ENCODE measurements around the gene COPG1. TPM values are rescaled to one million over a fixed set of nuclear protein-coding genes. Genes with fewer than 3 reads are reported as not detected.

COPG1 gene
- total and polyA plus RNA-seq, 2 donors from 2014 or later, result 107 to 173 TPM

GRCh38 chr3:129205109-129205832 is 44.1 kb upstream of the COPG1 start:
- Histone ChIP-seq H3K9me3 (ENCODE audit: control insufficient read depth in 2 of 3, insufficient read depth in 1 of 3, low read length in 3 of 3) (no peaks in the 10 kb centered on the region), H3K4me3 (ENCODE audit: low read length in 3 of 3) (no peak overlapping the region), H3K4me1 (ENCODE audit: control insufficient read depth in 2 of 3, insufficient read depth in 2 of 3, low read depth in 1 of 3, low read length in 3 of 3) (no peaks in the 10 kb centered on the region), H3K36me3 (ENCODE audit: control insufficient read depth in 2 of 3, insufficient read depth in 3 of 3, low read length in 3 of 3) (no peaks in the 10 kb centered on the region), H3K27me3 (ENCODE audit: control insufficient read depth, insufficient read depth, low read length) (no peaks in the 10 kb centered on the region), H3K27ac (ENCODE audit: low read depth in 2 of 2, low read length in 2 of 2) (no peak overlapping the region), H3K9ac (ENCODE audit: low read length in 3 of 3) (no peak overlapping the region)
- FAIRE-seq (no peak), DNase-seq (no peak)
- intact Hi-C loops (cut with DNase I), result no loop called here
- TF ChIP-seq CTCF (IDR thresholded peaks at IDR 0.05; ENCODE audit: borderline replicate concordance, extremely low read depth, insufficient read depth), result no peak

DNA sequence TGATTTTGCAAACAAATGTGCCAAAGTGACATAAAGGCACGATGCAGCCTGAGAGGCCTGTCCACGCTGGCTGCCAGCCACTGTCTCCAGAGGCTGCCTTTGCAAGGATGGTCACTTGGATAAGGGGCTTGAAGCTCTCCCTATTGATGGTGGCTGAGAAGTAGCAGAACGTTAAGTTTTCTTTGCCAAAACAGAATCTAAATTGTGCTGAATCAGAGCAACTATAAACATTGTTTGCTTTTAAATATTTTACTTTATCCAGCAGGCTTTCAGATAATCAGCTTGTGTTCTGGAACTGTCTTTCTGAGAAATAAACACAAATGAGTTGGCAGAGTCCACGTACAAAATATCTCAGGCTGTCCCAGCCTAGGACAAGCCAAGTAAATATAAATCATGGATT is 41.9 kb upstream of the COPG1 start:
- intact Hi-C loops (cut with DNase I), result no loop called here
- no peaks in the 10 kb centered on the region for H3K9me3 ChIP-seq (ENCODE audit: control insufficient read depth in 2 of 3, insufficient read depth in 1 of 3, low read length in 3 of 3)
- H3K9ac ChIP-seq (ENCODE audit: low read length in 3 of 3), result no peak overlapping the region
- FAIRE-seq, result no peak
- no peaks in the 10 kb centered on the region for H3K27me3 ChIP-seq (ENCODE audit: control insufficient read depth, insufficient read depth, low read length)
- no peaks in the 10 kb centered on the region for H3K36me3 ChIP-seq (ENCODE audit: control insufficient read depth in 2 of 3, insufficient read depth in 3 of 3, low read length in 3 of 3)
- no peak overlapping the region for H3K4me3 ChIP-seq (ENCODE audit: low read length in 3 of 3)
- DNase-seq, result peak in 2 of 5 donors; percentile 25 to 74
- no peak for TF ChIP-seq CTCF (IDR thresholded peaks at IDR 0.05; ENCODE audit: borderline replicate concordance, extremely low read depth, insufficient read depth)
- no peaks in the 10 kb centered on the region for H3K4me1 ChIP-seq (ENCODE audit: control insufficient read depth in 2 of 3, insufficient read depth in 2 of 3, low read depth in 1 of 3, low read length in 3 of 3)
- H3K27ac ChIP-seq (ENCODE audit: low read depth in 2 of 2, low read length in 2 of 2), result no peak overlapping the region

GRCh38 chr3:129211345-129211744 is 38.1 kb upstream of the COPG1 start:
- Histone ChIP-seq H3K27ac (ENCODE audit: low read depth in 2 of 2, low read length in 2 of 2) (no peak overlapping the region), H3K27me3 (ENCODE audit: control insufficient read depth, insufficient read depth, low read length) (no peaks in the 10 kb centered on the region), H3K4me3 (ENCODE audit: low read length in 3 of 3) (no peak overlapping the region), H3K4me1 (ENCODE audit: control insufficient read depth in 2 of 3, insufficient read depth in 2 of 3, low read depth in 1 of 3, low read length in 3 of 3) (no peaks in the 10 kb centered on the region), H3K9me3 (ENCODE audit: control insufficient read depth in 2 of 3, insufficient read depth in 1 of 3, low read length in 3 of 3) (no peaks in the 10 kb centered on the region), H3K9ac (ENCODE audit: low read length in 3 of 3) (no peak overlapping the region), H3K36me3 (ENCODE audit: control insufficient read depth in 2 of 3, insufficient read depth in 3 of 3, low read length in 3 of 3) (no peaks in the 10 kb centered on the region)
- intact Hi-C loops (cut with DNase I), result no loop called here
- TF ChIP-seq CTCF (IDR thresholded peaks at IDR 0.05; ENCODE audit: borderline replicate concordance, extremely low read depth, insufficient read depth), result no peak
- DNase-seq (no peak), FAIRE-seq (no peak)

- intact Hi-C loops (cut with DNase I), result no loop called here
- no peak overlapping the region for H3K4me3 ChIP-seq (ENCODE audit: low read length in 3 of 3)
- peak in 2 of 5 donors; percentile 41 to 94 for DNase-seq
- no peak overlapping the region for H3K9ac ChIP-seq (ENCODE audit: low read length in 3 of 3)
- no peak overlapping the region for H3K27ac ChIP-seq (ENCODE audit: low read depth in 2 of 2, low read length in 2 of 2)
- no peaks in the 10 kb centered on the region for H3K4me1 ChIP-seq (ENCODE audit: control insufficient read depth in 2 of 3, insufficient read depth in 2 of 3, low read depth in 1 of 3, low read length in 3 of 3)
- H3K27me3 ChIP-seq (ENCODE audit: control insufficient read depth, insufficient read depth, low read length), result no peaks in the 10 kb centered on the region
- FAIRE-seq, result no peak
- no peaks in the 10 kb centered on the region for H3K36me3 ChIP-seq (ENCODE audit: control insufficient read depth in 2 of 3, insufficient read depth in 3 of 3, low read length in 3 of 3)
- H3K9me3 ChIP-seq (ENCODE audit: control insufficient read depth in 2 of 3, insufficient read depth in 1 of 3, low read length in 3 of 3), result no peaks in the 10 kb centered on the region
- no peak for TF ChIP-seq CTCF (IDR thresholded peaks at IDR 0.05; ENCODE audit: borderline replicate concordance, extremely low read depth, insufficient read depth)
Observed at GRCh38 chr3:129211772-129212171, 37.6 kb upstream of the COPG1 start.
